Measurements from ENCODE around the gene LTA.
"Not testable (repeated sequence)": the region's sequence is repeated elsewhere in the genome, so short reads cannot be mapped to it uniquely, and the experiment has no call there.

Gene LTA

DNA sequence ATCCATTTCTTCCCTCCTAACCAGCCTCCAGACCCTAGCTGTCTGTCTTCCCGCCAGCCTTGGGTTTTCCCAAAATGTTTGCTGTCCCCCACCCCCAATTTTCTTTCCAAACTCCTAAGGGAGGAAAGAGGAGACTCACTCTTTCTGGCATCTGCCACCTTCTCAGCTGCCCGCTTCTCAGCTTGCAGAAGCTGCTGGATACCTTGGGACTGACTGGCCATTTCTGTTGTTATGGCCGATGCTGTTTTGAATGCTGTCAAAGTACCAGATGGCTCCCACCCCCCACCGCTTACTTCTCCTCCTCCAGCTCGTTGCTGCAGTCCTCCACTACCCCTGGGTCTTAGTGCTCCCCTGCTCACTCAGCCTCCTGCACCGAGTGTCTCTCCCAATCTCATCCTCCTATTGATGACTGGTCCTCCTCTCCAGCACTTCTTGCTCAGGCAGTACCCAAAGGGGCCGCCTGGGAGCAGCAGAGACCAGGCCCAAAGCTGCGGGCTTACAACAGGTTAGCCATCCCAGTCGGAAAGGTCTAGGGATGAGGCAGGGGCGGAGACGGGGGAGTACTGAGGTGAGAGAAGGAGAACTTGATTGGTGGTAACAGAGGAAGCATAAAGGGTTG, 25.6 kb upstream of the LTA start, which contains the start of gene ATP6V1G2:
TSS of gene ATP6V1G2 (minus strand) at position 270 of the 619 bp plus-strand sequence. CDS start at position 221, 49 bp downstream.
- H3K4me1 ChIP-seq: no peaks in the 10 kb centered on the region
- DNase-seq: peak; percentile 93

DNA sequence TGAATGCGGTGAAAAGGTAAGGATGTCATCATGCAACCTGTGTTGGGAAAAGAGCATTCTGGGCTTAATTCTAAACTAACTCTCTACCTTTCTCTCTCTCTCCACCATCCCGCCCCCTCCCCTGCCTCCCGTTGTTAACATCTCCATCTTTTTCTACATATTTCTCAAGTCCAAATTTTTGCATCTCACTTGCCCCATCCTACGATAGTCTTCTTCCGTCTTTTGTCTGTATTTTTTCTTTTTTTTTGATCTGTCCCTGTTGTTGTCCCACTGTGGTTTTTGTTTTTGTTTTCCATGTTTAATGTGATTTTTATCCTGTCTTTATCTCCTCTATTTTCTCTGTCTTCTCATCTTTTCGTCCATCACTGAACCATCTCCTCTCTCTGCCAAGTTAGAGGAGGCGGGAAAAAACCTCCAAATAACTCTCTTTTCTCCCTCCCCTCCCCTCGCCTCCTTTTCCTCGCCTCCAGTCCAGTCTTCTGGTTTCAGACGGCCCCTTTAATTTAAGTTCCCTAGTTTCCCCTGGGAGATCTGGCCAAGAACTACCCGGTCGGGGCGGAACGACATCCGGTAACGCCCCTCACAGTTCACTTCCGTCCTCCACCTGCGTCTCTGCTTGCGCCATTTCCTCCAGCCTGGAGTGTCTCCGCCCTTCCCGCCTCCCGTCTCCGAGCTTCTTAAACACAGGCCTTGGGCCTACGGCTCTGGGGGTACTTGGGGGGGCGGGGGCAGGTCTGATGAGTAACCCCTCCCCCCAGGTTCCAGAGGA, 24.9 kb upstream of the LTA start, which contains the start of gene NFKBIL1:
TSS of gene NFKBIL1 (plus strand) at position 651 of the 769 bp plus-strand sequence. CDS start at position 738, 87 bp downstream.
- Histone ChIP-seq H3K36me3 (peaks cover 14% of the 10 kb centered on the region), H3K9me3 (no peaks in the 10 kb centered on the region), H3K4me3 (ENCODE audit: low read depth, low read length) (peak within 1 kb of the TSS; percentile 69), H3K27me3 (no peaks in the 10 kb centered on the region), H3K4me1 (no peaks in the 10 kb centered on the region)
- TF ChIP-seq, protein P1, sequence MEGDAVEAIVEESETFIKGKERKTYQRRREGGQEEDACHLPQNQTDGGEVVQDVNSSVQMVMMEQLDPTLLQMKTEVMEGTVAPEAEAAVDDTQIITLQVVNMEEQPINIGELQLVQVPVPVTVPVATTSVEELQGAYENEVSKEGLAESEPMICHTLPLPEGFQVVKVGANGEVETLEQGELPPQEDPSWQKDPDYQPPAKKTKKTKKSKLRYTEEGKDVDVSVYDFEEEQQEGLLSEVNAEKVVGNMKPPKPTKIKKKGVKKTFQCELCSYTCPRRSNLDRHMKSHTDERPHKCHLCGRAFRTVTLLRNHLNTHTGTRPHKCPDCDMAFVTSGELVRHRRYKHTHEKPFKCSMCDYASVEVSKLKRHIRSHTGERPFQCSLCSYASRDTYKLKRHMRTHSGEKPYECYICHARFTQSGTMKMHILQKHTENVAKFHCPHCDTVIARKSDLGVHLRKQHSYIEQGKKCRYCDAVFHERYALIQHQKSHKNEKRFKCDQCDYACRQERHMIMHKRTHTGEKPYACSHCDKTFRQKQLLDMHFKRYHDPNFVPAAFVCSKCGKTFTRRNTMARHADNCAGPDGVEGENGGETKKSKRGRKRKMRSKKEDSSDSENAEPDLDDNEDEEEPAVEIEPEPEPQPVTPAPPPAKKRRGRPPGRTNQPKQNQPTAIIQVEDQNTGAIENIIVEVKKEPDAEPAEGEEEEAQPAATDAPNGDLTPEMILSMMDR (IDR thresholded peaks at IDR 0.05; ENCODE audit: low read depth, low read length): no peak
- peak; percentile 93 for DNase-seq

More for the DNA sequence above, 25.6 kb upstream of the LTA start, which contains the start of gene ATP6V1G2:
- Histone ChIP-seq H3K27me3 (no peaks in the 10 kb centered on the region), H3K9me3 (no peaks in the 10 kb centered on the region), H3K36me3 (peaks cover 14% of the 10 kb centered on the region), H3K4me3 (ENCODE audit: low read depth, low read length) (peak within 1 kb of the TSS; percentile 69)
- TF ChIP-seq, protein P1 (IDR thresholded peaks at IDR 0.05; ENCODE audit: low read depth, low read length): peak; percentile 99

DNA sequence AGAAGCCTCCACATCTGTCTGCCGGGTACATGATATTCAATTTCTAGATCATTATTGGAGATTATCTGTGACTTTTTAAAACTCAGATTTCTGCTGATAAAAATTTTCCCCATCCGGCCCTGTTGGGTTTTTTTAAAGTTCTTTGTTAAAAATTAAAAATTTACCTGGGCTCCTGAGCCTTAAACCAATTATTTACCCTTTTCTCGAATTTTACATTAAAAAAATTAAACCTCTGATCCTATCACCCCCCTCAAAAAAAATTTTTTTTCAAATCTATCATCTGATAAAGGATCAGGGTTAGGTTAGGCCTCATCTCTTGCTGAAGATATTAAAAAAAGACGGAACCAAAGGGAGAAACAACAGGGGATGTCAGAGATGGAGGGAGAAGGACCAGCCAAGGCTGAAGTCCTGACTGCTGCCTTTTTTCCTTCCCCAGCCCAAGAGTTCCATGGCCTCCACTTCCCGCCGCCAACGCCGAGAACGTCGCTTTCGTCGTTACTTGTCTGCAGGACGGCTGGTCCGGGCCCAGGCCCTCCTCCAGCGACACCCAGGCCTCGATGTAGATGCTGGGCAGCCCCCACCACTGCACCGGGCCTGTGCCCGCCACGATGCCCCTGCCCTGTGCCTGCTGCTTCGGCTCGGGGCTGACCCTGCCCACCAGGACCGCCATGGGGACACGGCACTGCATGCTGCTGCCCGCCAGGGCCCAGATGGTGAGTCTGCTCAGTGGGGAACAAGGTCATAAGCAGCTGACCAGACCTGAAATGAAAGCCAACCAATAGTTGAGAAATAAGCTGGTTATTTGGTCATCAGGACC, 24.2 kb upstream of the LTA start:
- no peaks in the 10 kb centered on the region for H3K4me1 ChIP-seq
- peaks cover 14% of the 10 kb centered on the region for H3K36me3 ChIP-seq
- TF ChIP-seq, protein P1 (IDR thresholded peaks at IDR 0.05; ENCODE audit: low read depth, low read length): no peak
- no peaks in the 10 kb centered on the region for H3K9me3 ChIP-seq
- no peak for DNase-seq
- H3K27me3 ChIP-seq: no peaks in the 10 kb centered on the region
- peak overlapping the region; percentile 69 for H3K4me3 ChIP-seq (ENCODE audit: low read depth, low read length)

DNA sequence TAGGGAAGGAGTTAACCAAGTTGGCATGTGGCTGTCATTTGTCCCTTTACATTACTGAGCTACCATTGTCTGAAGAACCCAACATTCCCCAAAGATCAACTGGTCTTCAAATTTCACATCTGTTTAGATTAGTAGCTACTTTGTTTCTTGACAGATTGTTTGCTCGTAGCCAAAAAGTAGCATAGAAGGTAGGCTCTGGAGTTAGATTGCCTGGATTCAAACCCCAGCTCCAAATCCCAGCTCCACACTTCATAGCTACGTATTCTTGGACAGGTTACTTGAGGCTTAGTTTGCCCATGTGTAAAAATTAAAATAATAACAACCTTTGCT, 23.6 kb upstream of the LTA start:
- DNase-seq: no peak
- no peaks in the 10 kb centered on the region for H3K4me1 ChIP-seq
- H3K36me3 ChIP-seq: peaks cover 16% of the 10 kb centered on the region
- H3K4me3 ChIP-seq (ENCODE audit: low read depth, low read length): no peak overlapping the region
- TF ChIP-seq, protein P1 (IDR thresholded peaks at IDR 0.05; ENCODE audit: low read depth, low read length): no peak
- no peaks in the 10 kb centered on the region for H3K27me3 ChIP-seq
- no peaks in the 10 kb centered on the region for H3K9me3 ChIP-seq

DNA sequence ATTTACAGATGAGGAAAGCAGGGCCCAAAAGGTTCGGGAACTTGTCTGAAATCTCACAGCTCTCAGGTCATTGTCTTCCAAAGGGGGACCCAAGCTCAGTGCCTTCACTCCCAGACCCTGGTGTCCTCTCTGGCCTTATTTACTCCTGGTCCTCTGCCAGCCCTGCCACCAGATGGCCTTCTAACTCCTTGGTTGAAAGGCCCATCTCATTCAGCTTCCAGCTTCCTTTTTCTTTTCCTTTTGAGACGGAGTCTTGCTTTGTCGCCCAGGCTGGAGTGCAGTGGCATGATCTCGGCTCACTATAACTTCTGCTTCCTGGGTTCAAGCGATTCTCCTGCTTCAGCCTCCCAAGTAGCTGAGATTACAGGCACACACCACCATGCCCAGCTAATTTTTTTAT, 20.7 kb upstream of the LTA start:
- not testable (repeated sequence) for H3K4me1 ChIP-seq; H3K4me3 ChIP-seq (ENCODE audit: low read depth, low read length); H3K9me3 ChIP-seq; H3K27me3 ChIP-seq
- DNase-seq: peak; percentile 50
- TF ChIP-seq, protein P1 (IDR thresholded peaks at IDR 0.05; ENCODE audit: low read depth, low read length): peak; percentile 53
- H3K36me3 ChIP-seq: peaks cover 18% of the 10 kb centered on the region

Measured in BE2C (cell line).